Keratinocyte (primary cell): ENCODE results near the gene SRP14. TPM values are rescaled to one million over a fixed set of nuclear protein-coding genes. Genes with fewer than 3 reads are reported as not detected.

Experiments
- DNase-seq: peaks from one replicate; pipeline ENCODE4 v3.0.0-alpha.2; 2011; ENCODE audit warnings: low read depth, missing footprints, low spot score
- FAIRE-seq: peaks from 2 replicates; lab custom pipeline; 2011; peaks lifted over from hg19 to GRCh38; lab: Jason Lieb, UNC
- H2AFZ ChIP-seq: 2 replicates; pipeline ENCODE4 v1.6.0; 2012; ENCODE audit warnings: low read length, control low read depth, inconsistent platforms; ENCODE audit not compliant: control insufficient read depth
- H3K27ac ChIP-seq: 2 replicates; pipeline ENCODE4 v1.5.1; 2011; ENCODE audit warnings: low read length; ENCODE audit not compliant: control insufficient read depth, insufficient read depth
- H3K27me3 ChIP-seq: 3 replicates; pipeline ENCODE4 v1.6.0; 2011; ENCODE audit warnings: low read length; ENCODE audit not compliant: control insufficient read depth, insufficient read depth; ENCODE audit errors: extremely low read depth
- H3K36me3 ChIP-seq, 2 experiments: 2 replicates in 1 of 2; 3 replicates in 1 of 2; pipeline ENCODE4 v1.5.1; 2011; ENCODE audit warnings: low read length in 2 of 2, mild to moderate bottlenecking in 1 of 2; ENCODE audit not compliant: control insufficient read depth in 2 of 2, insufficient read depth in 2 of 2; ENCODE audit errors: extremely low read depth in 1 of 2
- H3K4me1 ChIP-seq: 3 replicates; pipeline ENCODE4 v1.5.1; 2011; ENCODE audit warnings: low read length; ENCODE audit not compliant: control insufficient read depth, insufficient read depth; ENCODE audit errors: extremely low read depth
- H3K4me2 ChIP-seq: 3 replicates; pipeline ENCODE4 v1.6.0; 2011; ENCODE audit warnings: low read depth, low read length; ENCODE audit not compliant: control insufficient read depth, insufficient read depth; ENCODE audit errors: extremely low read depth
- H3K4me3 ChIP-seq, 3 experiments: fragments of 200-600 bp in 1 of 3; sonication (generic) in 1 of 3; 2 replicates in 2 of 3; 3 replicates in 1 of 3; pipeline ENCODE4 v1.5.1; 2011 to 2016; ENCODE audit warnings: low read length in 3 of 3, mild to moderate bottlenecking in 3 of 3, control low read depth in 2 of 3, inconsistent platforms in 1 of 3, low read depth in 1 of 3, mixed read lengths in 1 of 3, mixed run types in 1 of 3, moderate library complexity in 1 of 3; ENCODE audit not compliant: control insufficient read depth in 2 of 3, insufficient read depth in 2 of 3; ENCODE audit errors: extremely low read depth in 1 of 3
- H3K79me2 ChIP-seq: 2 replicates; pipeline ENCODE4 v1.6.0; 2012; ENCODE audit warnings: low read length; ENCODE audit not compliant: control insufficient read depth, insufficient read depth
- H3K9ac ChIP-seq: 3 replicates; pipeline ENCODE4 v1.6.0; 2011; ENCODE audit warnings: low read length; ENCODE audit not compliant: control insufficient read depth, insufficient read depth; ENCODE audit errors: extremely low read depth
- H3K9me1 ChIP-seq: 3 replicates; pipeline ENCODE4 v1.6.0; 2011; ENCODE audit warnings: low read length; ENCODE audit not compliant: control insufficient read depth, insufficient read depth; ENCODE audit errors: extremely low read depth
- H3K9me3 ChIP-seq: 2 replicates; pipeline ENCODE4 v1.5.1; 2012; ENCODE audit warnings: low read depth, low read length; ENCODE audit not compliant: control insufficient read depth
- H4K20me1 ChIP-seq: 3 replicates; pipeline ENCODE4 v1.6.0; 2011; ENCODE audit warnings: low read length; ENCODE audit not compliant: control insufficient read depth, insufficient read depth; ENCODE audit errors: extremely low read depth
- CTCF ChIP-seq, 3 experiments: IDR thresholded peaks in 1 of 3; conservative IDR thresholded peaks in 1 of 3; optimal IDR thresholded peaks in 1 of 3; 2 replicates in 2 of 3; 3 replicates in 1 of 3; pipeline versions ENCODE3 to v1.5.1; 2011; ENCODE audit warnings: low read length in 3 of 3, mild to moderate bottlenecking in 3 of 3, moderate library complexity in 2 of 3, control low read depth in 1 of 3, inconsistent platforms in 1 of 3; ENCODE audit not compliant: insufficient read depth in 2 of 3; ENCODE audit errors: extremely low read depth in 1 of 3
- EZH2 ChIP-seq: IDR thresholded peaks from one replicate; pipeline ENCODE4 v1.6.1; 2012; ENCODE audit warnings: inconsistent platforms, mild to moderate bottlenecking, low read length, moderate library complexity
- dilution Hi-C: fragments of 300-500 bp; cut with MboI; formaldehyde crosslinking; loops from one replicate; pipeline ENCODE4 v1.7.0; 2020; ENCODE audit warnings: low sequenced_read_pairs; ENCODE audit not compliant: extremely low pct_ligation_motif_present
- polyA plus RNA-seq, 5 experiments: library from polyadenylated mRNA; depleted of rRNA in 3 of 5; stranded (reverse) in 3 of 5; stranded (forward) in 1 of 5; unstranded in 1 of 5; fragments of >200 nt; gene quantifications; 1 replicate in 1 of 5; 2 replicates in 3 of 5; 3 replicates in 1 of 5; pipeline versions ENCODE4 v1.2.1 to v1.2.3, GENCODE V29; 2011 to 2012; ENCODE audit warnings: missing spikeins in 2 of 5, low read depth in 1 of 5, low replicate concordance in 1 of 5

Gene SRP14
- polyA plus RNA-seq, 1 donor (not counting 4 experiments of a cell fraction or from before 2014, with no cell fraction given): 407 TPM

DNA sequence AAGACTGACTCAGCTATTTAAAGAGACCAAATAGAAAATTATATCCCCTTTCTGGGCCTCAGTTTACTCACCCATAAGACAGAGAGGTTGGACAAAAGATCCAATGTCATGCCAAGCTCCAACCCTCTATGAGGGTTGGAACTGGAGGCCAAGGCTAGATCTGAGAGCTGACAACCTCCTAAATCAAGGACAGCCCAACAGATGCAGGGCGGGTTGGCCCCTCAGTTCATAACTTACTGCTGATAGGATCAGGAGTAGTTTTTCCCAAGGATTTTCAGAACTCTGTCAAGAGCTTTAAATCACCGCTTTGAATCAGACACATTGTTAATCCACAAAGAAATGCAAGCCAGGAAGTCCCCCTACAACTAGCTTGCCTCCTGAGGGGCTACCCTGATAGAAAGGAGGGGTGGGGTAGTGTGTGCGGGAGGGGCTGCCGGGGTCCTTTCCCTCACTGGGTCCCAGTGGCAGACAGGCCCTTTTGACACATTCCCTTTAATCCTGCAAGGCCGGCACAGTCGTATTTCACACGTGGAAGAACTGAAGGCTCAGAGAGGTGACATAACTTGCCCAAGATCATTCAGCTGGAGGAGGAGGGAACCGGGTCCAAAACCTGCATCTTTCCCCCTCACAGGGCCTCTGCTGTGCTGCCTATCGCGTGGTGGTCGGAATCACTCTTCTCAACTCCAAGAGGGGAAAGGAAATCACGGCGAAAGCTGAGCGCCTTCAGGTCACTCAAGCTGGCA, 48.3 kb upstream of the SRP14 start:
- DNase-seq: no peak
- Histone ChIP-seq H3K27ac (no peak overlapping the region), H3K36me3 (no peaks in the 10 kb centered on the region), H4K20me1 (no peaks in the 10 kb centered on the region), H3K79me2 (no peaks in the 10 kb centered on the region), H3K9me3 (no peaks in the 10 kb centered on the region), H3K4me2 (no peak overlapping the region), H3K27me3 (peaks cover 18% of the 10 kb centered on the region), H3K9me1 (no peaks in the 10 kb centered on the region), H3K9ac (no peak overlapping the region), H2AFZ (no peak overlapping the region), H3K4me1 (peaks cover 11% of the 10 kb centered on the region), H3K4me3 (no peak overlapping the region)
- no peak for FAIRE-seq
- TF ChIP-seq EZH2: no peak
- no peak for TF ChIP-seq CTCF (optimal IDR thresholded peaks at IDR 0.05 in 1 of 3, IDR thresholded peaks at IDR 0.05 in 1 of 3, conservative IDR thresholded peaks at IDR 0.05 in 1 of 3; ENCODE audit: extremely low read depth in 1 of 3, insufficient read depth in 2 of 3, low read length in 3 of 3)
- dilution Hi-C loops: no loop called here

- Histone ChIP-seq H3K27me3 (peaks cover 21% of the 10 kb centered on the region), H3K36me3 (no peaks in the 10 kb centered on the region), H4K20me1 (no peaks in the 10 kb centered on the region), H3K9me1 (no peaks in the 10 kb centered on the region), H3K9me3 (no peaks in the 10 kb centered on the region), H3K27ac (no peak overlapping the region), H3K4me1 (peaks cover 11% of the 10 kb centered on the region), H3K79me2 (no peaks in the 10 kb centered on the region), H3K4me2 (peak overlapping the region; percentile 56), H2AFZ (no peak overlapping the region), H3K4me3 (peak overlapping the region in 1 of 3 experiments; percentile 38), H3K9ac (no peak overlapping the region)
- dilution Hi-C loops: no loop called here
- TF ChIP-seq EZH2: no peak
- TF ChIP-seq CTCF (optimal IDR thresholded peaks at IDR 0.05 in 1 of 3, IDR thresholded peaks at IDR 0.05 in 1 of 3, conservative IDR thresholded peaks at IDR 0.05 in 1 of 3; ENCODE audit: extremely low read depth in 1 of 3, insufficient read depth in 2 of 3, low read length in 3 of 3): no peak
- no peak for FAIRE-seq
- DNase-seq: no peak
These were observed 46.3 kb upstream of the SRP14 start for GRCh38 chr15:40085266-40085665.
